ENCODE results near the gene CHRND.
"Not testable (repeated sequence)": the region's sequence is repeated elsewhere in the genome, so short reads cannot be mapped to it uniquely, and the experiment has no call there.

Gene CHRND

DNA sequence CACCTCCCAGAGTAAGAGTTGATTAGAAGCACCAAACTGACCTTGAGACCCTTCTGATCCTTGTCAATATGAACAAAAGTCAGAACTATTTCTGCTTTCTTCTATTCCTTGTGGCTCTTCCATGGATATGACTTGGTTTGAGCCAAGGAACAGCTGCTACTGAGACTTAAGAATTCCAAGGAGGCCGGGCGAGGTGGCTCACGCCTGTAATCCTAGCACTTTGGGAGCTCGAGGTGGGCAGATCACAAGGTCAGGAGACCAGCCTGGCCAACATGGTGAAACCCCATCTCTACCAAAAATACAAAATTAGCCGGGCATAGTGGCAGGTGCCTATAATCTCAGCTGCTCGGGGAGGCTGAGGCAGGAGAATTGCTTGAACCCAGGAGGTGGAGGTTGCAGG, 44.5 kb downstream of the CHRND start:
- in situ Hi-C loops (cut with MboI; ENCODE audit: low sequenced_read_pairs) = not testable (repeated sequence)

DNA sequence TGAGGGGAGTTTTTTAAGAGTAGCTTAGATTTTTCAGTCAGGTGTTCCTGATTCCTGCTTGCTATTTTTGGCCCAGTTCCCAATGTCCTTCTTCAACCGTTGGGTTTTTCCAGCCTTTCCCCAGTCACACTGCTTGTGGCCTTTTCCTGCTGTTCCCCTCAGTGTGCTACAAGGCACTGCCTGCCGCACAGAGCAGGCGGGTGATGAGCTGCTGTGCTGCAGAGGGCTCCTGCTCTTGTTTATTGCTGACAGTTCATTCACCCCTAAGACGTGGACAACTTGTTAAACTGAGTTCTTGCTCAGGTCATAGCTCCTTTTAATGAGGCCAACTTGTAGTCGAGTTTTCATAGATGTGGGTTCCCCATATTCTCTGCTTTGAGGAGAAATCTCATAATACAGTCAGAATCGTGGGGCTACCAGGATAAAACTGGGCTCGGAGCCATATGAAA, 45.1 kb downstream of the CHRND start:
- in situ Hi-C loops (cut with MboI; ENCODE audit: low sequenced_read_pairs) = no loop called here

DNA sequence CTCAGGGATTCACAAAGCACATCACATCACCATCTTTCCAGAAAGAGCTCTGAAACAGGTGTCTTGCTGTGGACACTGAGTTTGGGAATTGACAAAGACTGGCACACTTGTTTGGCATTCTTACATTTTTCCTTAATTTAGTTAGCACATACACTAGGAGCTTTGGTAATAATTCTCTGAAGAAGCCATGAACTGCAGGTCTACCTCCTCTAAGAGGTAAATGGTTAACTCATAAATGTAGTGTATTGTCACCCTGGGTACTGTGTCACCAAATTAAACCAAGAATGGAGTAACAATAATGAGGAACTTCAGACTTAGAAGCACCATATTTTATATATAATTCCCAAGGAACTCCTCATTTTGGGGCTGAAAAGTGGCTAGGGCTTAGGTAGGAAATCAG, 47.1 kb downstream of the CHRND start:
- in situ Hi-C loops (cut with MboI; ENCODE audit: low sequenced_read_pairs) = no loop called here

DNA sequence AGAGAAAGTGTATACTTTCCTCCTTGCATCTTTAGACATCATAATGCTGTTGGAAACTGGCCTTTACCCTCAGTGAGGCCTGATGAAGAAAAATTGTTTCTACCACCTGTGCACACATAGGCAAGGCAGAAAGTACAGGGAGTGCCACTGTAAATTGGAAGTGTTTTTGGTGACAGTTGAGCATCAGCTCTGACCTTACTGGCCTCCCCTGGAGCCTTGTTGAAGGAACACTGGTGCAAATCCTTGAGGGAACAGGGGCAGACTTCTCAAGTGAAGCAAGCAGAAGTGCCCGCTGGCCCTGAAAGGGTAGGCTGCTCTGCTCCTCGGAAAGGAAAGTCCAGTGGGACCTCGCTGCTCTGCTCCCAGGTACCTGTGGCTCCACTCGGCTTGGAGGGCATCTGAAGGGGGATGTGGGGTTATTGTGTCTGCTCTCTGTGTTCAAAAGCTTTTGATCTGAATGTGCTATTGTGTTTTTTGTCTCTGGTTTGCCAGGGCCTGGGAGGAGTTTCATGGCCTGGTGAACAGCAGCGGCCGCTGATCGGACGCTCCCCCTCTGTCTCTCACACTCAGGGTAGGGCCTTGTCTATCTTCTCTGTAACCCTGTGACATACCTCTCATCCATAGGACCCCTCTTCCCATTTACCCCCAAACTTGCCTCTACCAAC, 47.9 kb downstream of the CHRND start:
- in situ Hi-C loops (cut with MboI; ENCODE audit: low sequenced_read_pairs) = no loop called here

DNA sequence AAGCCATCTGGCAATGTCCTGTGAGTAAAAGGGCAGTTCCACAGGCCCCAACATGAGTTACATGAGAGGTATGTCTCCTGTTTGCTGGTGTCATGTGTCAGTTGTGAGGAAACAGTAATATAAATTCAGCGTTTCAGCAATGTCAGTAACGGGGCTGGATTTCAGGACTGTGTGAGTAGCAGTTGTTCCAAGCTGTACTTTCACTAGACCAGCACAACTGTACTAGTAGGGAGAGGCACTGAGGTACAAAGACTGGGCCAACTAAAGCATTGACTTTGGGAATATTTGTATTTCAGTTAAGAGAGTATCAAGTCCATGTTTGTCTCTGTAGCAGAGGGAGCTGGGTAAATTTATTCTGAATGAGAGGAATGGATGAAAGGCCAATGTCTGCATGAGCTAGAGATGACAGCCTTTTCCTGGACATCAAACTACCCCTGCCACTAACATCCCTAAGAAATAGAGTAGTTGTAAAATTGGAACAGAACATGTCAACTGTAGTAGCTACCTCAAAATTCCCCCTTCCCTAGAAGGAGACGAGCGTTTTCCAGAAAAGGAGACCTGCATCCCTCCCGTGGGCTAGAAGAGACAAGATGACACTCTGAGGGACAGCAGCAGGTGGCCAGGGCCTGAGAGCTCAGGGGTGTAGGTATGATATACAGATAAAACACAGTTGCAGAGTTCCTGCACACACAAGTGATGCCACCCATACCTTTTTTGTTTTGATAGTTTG, 48.9 kb downstream of the CHRND start:
- in situ Hi-C loops (cut with MboI; ENCODE audit: low sequenced_read_pairs) = no loop called here

DNA sequence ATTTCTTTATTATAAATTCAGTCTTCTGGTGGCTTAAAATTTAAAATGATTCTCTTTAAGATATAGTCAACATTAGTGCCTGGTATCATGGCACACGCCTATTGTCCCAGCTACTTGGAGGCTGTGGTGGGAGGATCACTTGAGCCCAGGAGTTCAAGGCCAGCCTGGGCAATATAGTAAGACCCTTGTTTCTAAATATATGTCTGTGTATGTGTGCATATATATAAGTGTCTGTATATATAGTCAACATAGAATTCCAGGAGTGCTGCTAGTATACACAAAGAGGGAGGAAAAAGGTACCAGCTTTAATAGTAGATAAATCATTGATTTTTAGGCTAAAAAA, 49.4 kb downstream of the CHRND start:
- in situ Hi-C loops (cut with MboI; ENCODE audit: low sequenced_read_pairs) = no loop called here

DNA sequence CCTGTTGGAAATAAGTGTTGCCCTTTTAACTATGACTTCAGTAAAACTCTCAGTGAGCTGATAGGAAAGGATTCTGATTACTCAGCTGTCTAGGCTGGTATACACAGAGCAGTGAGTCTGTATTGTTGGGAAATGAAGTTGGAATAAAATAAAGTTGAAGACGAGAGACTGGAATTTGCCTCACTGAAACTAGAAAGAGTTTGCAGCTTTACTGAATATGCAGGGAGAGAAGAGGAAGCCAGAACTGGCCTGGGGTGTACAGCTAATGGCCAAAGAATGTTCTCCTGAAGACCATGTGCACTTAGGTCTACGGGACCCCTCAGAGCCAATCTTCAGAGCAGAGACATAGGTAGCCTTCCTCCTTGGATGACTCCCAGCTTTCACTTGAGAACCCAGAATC, 51.0 kb downstream of the CHRND start:
- in situ Hi-C loops (cut with MboI; ENCODE audit: low sequenced_read_pairs) = no loop called here

DNA sequence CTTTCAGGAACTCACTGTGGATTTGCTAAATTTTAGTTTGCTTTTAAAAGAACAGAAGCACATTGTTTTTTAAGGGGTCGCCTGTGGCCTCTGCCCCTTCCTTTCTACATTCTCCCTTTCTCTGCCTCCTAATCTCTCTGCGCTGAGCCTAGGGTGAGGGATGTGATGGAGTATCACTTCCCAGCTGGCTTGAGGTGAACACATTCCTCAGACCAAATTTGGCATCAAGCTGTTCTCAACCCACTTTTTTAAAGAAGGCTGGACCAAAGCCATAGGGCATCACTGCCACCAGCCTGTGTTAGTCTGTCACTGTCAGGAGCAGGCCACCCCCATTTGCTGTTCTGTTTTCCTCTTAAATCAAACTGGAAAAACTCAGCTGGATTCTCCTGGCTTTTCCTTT, 51.9 kb downstream of the CHRND start:
- in situ Hi-C loops (cut with MboI; ENCODE audit: low sequenced_read_pairs) = no loop called here

DNA sequence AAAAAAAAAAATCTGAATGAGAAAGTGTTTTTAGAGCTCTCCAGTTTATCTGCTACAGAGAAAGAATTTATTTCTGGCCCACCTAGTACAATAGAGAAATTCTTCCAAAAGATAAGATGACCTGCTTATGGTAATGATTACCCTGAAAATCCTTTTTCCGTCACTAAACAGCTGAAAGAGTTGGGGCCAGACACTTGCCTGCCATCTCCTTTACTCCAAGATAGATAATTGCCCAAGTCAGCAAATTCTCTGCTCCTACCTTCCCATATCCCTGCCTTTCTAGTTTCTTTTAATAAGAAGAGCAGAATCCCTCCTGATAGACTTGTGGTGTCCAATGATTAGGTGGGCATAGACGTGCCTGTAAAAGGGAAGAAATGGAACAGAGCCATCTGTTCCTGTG, 52.7 kb downstream of the CHRND start:
- in situ Hi-C loops (cut with MboI; ENCODE audit: low sequenced_read_pairs) = no loop called here

DNA sequence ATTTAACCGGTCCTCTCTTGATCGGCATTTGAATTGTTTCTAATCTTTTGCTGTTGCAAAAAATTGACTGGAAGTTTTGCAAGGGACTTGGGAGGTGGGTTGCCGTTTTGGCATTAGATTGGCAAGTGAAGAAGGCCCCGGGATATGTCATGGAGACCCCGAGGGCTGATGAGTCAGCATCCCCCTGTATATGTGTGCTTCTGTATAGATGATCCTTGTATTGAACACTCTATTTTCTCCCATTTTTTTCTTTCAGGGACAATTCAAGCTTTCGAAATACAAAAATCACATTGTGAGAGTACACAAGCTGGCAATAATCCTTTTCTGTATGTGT, 54.7 kb downstream of the CHRND start:
- in situ Hi-C loops (cut with MboI; ENCODE audit: low sequenced_read_pairs) = no loop called here

DNA sequence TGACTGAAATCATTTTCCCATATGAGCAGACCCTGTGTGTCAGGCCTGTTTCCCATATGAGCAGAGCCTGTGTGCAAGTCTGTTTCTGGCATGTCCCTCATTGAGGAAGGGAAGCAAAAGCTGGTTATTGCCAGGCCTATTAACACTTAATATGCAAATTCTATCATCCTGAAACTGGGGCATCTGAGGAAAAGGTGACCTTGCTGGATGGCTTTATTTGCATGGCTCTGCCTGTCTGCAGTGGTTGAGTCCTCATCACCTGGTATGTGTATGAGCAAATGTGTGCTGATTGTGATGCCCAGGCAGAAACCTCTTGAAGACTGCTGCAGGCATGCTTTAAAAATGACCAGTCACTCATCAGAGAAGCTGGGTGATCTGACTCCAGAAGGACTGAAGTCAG, 55.8 kb downstream of the CHRND start:
- in situ Hi-C loops (cut with MboI; ENCODE audit: low sequenced_read_pairs) = no loop called here

DNA sequence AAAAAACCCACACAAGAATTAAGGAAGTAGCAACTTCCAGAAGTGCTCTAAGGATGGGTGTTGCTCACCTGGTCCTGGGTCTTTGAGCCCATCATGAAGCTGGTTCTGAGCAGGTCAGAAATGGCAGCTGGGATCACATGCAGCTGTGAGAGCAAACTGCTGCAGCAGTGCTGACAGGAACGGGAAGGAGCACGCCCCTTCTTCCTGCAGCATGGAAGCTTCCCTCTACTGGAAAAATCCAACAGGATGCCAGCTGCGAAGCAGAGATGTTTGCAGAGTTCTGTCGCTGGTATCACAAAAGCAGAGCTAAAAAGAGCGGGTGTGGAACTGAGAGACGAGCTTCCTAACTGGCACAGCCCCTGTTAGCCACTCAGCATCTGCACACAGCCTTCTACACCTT, 58.3 kb downstream of the CHRND start:
- in situ Hi-C loops (cut with MboI; ENCODE audit: low sequenced_read_pairs) = no loop called here
